Stimulated activated CD4-positive, alpha-beta T cell treated with anti-CD3 and anti-CD28 coated beads, Interleukin-15, amount 100 ng/mL, for 1 hour (primary cell): ENCODE measurements around the gene CFAP97D1.

Experiments used
- DNase-seq, 2 donors: peaks; one replicate each; pipeline ENCODE4 v3.0.0-alpha.2; 2020; ENCODE audit warnings: low read depth in 1 of 2, low spot score in 1 of 2

Gene CFAP97D1

GRCh38 chr17:43825567-43825966, 45.3 kb downstream of the CFAP97D1 start:
- DNase-seq: no peak

GRCh38 chr17:43826206-43826605, 46.0 kb downstream of the CFAP97D1 start:
- no peak for DNase-seq

DNA sequence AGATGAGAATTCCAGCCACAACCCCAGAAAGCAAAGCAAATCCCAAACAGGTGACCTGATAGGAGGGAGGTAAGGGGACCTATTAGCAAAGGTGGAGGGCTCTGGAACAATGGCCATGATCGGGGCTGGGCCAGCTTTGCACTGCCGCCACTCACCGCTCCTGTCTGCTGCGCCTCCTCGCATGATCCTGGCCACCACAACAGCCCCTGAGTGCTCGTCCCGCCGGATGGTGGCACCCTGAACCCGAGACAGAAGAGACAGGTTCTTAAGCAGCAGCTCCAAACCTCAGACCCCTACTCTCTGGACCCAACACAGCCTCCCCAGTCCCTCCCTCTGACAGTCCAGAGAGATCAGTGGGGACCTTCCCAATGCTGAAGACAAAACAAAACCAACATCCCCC, 47.4 kb downstream of the CFAP97D1 start:
- no peak for DNase-seq

DNA sequence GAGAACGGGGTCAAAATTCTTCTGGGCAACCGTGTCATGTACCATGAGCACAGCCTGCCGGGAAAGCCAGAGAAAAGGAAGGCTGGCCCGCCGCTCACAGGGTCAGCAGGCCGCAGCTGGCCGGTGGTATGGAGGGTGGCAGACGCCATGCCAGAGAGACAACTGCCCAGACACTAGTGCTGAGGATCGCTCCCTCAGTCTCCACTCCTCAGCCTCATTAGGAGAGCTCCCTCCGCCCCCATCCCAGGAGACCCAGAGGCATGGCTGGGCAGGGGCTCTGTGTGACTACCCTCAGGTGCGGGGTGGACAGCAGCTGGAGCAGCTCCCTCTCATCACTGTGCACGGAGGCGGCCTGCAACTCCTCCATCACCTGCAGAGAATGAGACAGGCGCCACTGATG, 49.5 kb downstream of the CFAP97D1 start:
- no peak for DNase-seq

DNA sequence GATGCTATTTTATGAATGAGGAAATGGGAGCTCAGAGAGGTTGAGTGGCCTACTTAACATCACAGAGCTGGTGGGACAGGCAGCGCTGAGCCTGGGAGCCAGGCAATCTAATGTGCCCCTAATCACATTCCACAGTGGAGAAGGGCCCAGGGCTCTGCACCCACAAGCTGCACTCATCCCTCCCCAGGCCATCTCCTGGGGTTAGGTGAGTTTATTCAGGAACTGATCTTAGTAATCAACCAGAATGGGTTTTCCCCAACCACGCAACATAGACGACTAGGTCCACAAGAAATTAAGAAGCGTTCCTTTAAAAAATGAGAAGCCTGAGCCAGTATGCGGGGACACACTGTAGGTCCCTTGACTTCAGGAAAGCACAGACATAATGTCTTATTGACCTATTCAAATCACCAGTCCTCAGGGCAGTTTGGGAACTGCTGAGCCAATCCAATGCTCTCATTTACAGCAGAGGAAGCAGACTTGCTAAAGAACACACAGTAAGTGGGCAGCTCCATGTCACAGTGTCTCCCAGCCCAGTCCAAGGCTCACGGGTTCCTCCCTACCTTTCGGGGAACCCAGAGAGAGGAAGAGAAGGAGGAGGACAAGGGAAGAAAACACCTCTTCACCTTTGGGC, 50.4 kb downstream of the CFAP97D1 start:
- DNase-seq: no peak

DNA sequence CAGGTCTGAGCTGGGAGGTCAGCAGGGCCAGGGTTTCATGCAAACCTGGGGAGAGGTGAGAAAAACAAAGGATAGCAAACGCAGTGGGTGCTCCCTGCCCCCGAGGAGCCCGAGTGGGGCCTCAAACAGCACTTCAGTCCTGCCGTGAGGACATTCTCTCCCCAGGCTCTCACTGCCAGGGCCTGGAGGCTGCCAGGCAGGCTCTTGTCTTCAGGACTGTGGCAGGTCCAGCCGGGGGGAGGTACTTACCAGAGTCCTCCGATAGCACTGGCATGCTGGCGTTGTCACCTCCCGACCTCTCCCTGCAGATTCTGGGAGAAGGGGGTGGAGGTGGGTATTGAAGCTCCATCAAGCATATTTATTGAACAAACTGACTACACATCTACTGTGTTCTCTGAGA, 51.4 kb downstream of the CFAP97D1 start:
- no peak for DNase-seq

- no peak for DNase-seq
Observed at GRCh38 chr17:43832168-43832975, 52.1 kb downstream of the CFAP97D1 start.

DNA sequence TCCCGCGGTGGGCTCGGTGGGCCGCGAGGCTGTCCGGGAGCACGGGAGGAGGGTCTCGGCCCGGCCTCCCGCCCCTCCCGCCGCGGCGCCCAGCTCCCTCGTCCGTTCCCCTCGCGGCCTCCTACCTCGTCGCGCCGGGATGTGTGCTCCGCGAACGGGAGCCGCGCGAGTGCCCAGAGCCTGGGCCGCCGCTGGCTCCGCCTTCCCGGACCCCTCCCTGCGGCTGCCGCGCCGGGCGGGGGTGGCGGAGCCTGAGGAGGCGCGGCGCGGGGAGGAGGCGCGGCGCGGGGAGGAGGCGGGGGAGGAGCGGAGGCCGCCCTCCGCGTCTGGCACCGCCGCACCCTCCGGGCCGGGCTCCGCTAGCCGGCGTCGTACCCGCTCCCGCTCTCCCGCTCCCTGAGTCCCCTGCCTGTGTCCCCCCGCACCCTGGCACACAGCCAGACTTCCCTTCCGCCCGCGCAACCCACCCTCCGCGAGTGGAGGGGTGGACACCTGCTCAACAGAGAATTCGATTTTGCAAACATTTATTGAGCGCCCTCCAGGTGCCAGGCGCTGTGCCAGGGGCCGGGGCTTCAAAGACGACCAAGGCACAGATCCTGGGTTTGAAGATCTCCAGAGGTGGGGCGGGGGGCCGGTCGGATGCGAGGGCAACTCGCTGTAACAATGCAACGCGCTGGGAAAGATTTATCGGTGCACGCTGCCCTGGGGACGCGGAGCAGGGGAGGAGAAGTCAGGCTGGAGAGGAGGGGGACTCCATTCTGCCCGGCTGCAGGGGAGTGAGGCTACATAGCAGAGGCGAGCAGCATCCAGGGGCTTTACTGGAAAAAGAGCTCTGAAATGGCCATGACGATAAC, 53.0 kb downstream of the CFAP97D1 start, which contains the start of gene MPP3:
TSS of gene MPP3 (minus strand) at position 171 of the 854 bp plus-strand sequence. CDS start 1,240 bp downstream, outside the sequence.
- DNase-seq: peak; percentile 15 to 34

DNA sequence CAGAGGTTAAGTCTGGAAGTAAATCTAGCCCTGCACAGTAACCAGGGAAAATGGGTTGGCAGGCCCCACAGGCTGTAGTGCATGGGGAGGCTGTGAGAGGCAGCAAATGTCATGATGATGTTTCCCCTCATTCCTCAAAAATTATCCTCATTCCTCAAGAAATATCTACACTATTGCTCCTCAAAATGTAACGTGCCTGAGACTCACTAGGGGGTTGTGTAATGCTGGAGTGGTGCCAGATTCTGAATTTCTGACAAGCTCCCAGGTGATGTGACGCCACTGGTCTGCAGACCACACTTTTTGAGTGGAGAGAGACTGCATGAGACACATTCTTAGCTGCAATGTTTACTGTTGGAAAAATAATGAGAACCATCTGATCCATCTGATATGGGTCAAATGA, 53.9 kb downstream of the CFAP97D1 start:
- no peak for DNase-seq
